GDM1 (cell line): ENCODE data around the gene RASAL2.
"Not testable (repeated sequence)": the region's sequence is repeated elsewhere in the genome, so short reads cannot be mapped to it uniquely, and the experiment has no call there.

Source experiments
- DNase-seq: peaks from one replicate; lab custom pipeline; 2025; lab: John Stamatoyannopoulos, UW

The RASAL2 gene

GRCh38 chr1:178345807-178346206 is 251.9 kb downstream of the RASAL2 start:
- no peak for DNase-seq

GRCh38 chr1:178349801-178350200 is 255.9 kb downstream of the RASAL2 start:
- no peak for DNase-seq

DNA sequence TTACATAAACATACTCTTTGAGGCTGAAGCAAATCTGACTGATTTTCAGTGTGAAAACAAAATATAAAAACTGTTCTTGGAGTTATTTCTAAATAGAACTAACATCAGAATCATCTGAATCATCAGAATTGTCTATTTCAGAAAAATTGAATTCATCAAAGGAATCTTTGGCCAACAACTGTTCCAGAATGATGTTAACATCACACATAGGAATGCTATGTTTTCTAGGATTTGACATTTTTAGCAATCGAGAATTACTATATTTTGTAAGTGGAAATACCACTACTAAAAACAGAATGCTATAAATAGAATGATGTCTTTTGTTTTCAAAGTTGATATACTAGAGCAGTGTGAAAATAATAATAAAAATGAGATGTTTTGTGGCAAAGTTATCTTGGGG is 258.0 kb downstream of the RASAL2 start:
- not testable (repeated sequence) for DNase-seq

GRCh38 chr1:178352790-178353416 is 259.0 kb downstream of the RASAL2 start:
- no peak for DNase-seq

DNA sequence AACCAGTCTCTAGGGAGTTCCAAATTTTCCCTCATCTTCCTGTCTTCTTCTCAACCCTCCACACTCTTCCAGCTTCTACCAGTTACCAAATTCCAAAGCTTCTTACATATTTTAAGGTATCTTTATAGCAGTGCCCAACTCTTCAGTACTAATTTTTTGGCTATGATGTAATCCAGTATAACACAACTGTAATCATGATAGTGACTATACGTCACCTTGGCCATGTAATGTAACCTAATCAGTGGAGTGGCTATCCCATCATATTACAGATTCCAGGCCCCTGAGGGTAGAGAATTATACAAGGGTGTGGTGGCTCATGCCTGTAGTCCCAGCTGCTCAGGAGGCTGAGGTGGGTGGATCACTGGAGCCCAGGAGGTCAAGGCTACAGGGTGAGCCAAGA is 259.6 kb downstream of the RASAL2 start:
- no peak for DNase-seq

- DNase-seq = no peak
Observed at GRCh38 chr1:178354816-178355215, 260.9 kb downstream of the RASAL2 start.

GRCh38 chr1:178356299-178356698 is 262.4 kb downstream of the RASAL2 start:
- no peak for DNase-seq

- DNase-seq = no peak
Observed at GRCh38 chr1:178358456-178358855, 264.6 kb downstream of the RASAL2 start.

- no peak for DNase-seq
Observed at GRCh38 chr1:178360421-178360820, 266.5 kb downstream of the RASAL2 start.

- DNase-seq = no peak
Observed at GRCh38 chr1:178361847-178362246, 267.9 kb downstream of the RASAL2 start.

DNA sequence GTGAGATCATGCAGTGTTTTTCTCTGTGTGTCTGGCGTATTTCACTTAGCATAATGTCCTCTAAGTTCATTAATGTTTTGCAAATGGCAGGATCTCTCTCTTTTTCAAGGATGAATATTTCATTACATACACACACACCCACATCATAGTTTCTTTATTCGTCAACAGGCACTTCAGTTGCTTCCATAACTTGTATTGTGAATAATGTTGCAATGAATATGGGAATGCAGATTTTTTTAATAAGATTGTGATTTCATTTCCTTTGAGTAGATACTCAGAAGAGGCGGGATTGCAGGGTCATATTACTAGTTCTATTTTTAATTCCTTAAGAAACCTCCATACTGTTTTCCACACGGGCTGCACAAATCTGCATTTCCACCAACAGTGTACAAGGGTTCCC is 268.8 kb downstream of the RASAL2 start:
- no peak for DNase-seq

GRCh38 chr1:178364782-178365181 is 270.9 kb downstream of the RASAL2 start:
- no peak for DNase-seq

- no peak for DNase-seq
Observed at GRCh38 chr1:178367151-178367550, 273.2 kb downstream of the RASAL2 start.

DNA sequence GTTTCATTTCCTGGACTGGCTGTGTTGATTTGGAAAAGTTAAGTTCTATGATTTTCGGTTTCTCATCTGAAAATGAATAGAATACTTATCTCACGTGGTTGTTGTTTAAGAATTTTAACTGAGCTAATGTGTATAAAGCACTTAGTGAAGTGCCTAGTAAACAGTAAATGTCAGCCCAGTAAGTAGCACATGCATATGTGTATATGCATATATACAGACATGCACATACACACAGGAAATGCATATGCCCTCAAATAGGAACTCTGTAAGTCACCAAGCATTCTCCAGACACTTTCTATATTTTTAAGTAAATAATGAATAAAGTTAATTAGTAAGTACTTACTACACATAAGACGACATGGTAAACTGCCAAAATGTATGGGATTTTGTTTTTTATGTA is 274.3 kb downstream of the RASAL2 start:
- DNase-seq = no peak

- no peak for DNase-seq
Observed at GRCh38 chr1:178371235-178371634, 277.3 kb downstream of the RASAL2 start.

DNA sequence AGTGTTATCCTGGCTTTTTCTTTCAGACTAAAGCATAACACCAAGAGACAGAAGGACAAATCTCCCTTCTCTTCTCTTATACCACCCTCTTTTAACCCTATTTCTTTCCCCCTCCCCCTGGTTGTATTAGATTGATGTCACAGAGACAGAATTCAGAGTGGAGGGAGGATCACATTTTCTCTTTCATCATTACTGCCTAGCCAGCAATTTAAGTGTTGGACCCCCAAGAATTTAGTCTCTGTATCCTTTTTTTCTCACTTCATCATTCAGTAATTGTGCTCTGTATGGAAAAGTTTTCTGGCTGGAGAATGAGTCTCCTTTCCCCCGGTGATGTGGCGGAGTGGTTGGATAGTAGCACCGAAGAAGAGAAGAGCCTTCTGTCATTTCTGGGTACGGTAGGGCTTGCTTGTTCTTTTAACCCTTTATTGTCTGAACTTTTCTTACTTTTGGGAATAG is 278.1 kb downstream of the RASAL2 start:
- no peak for DNase-seq

DNA sequence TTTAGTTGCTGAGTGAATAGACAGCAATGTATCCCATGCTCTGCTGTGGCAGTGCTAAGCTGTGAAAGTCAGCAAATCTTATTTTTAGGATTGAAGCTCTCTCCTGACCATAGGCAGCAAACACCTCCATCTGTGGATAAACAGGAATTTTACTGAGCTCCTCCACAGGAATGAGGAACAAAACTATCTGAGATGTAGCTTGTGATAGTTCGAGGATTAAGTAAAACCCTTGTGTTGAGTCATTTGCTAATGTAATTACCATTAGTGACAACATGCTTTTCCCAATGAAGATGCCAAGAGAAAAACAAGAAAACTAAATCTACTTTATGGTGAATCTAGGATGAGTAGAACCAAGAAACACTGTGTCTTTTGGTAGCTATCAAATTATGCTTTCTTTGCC is 280.1 kb downstream of the RASAL2 start:
- no peak for DNase-seq

GRCh38 chr1:178376008-178376407 is 282.1 kb downstream of the RASAL2 start:
- DNase-seq = no peak

GRCh38 chr1:178379807-178380206 is 285.9 kb downstream of the RASAL2 start:
- DNase-seq = no peak

DNA sequence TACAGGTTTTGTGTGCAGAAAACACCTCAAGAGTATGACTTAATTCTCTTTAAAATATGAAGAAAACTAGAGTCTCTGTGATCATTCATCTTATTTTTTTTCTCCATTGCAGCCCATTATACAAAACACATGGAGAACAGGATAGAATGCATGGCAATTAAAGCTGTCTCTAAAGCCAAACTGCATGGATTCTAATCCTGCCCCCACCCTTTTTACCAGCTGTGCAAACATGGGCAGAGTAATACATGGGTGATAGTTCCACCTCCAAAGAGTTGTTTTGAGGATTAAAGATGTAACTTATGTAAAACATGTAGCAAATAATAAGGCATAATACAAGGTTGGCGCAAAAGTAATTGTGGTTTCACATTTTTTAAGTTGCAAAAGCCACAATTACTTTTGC is 288.5 kb downstream of the RASAL2 start:
- DNase-seq = no peak

DNA sequence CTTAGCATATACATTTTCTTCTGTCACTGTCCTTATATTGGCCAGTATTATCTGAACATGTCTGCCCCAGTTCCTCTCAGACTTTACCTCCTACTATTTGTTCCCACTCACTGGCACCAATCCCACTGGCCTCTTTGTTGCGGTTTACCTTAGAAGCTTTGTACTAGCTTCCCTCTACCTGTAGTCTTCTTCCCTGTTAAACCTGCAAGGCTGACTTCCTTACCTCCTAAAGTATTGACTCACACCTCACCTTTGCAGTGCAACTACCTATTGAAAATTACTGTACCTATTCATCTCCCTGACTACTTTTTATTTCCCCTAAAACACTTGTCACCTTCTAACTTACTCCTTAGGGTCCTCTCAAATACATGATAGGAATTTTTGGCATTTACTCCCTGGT is 291.8 kb downstream of the RASAL2 start:
- no peak for DNase-seq

- no peak for DNase-seq
Observed at GRCh38 chr1:178388418-178389145, 294.7 kb downstream of the RASAL2 start.

GRCh38 chr1:178389441-178389840 is 295.5 kb downstream of the RASAL2 start:
- no peak for DNase-seq

DNA sequence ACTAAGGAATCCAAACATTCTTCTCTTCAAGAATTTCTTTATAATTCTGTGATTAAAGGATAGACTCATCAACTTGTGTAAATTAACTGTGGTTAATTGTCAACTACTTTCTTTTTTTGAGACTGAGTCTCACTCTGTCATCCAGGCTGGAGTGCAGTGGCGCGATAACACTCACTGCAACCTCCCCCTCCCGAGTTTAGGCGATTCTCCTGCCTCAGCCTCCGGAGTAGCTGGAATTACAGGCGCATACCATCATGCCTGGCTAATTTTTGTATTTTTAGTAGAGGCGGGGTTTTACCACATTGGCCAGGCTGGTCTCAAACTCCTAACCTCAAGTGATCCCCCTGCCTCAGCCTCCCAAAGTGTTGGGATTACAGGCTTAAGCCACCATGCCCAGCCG is 296.4 kb downstream of the RASAL2 start:
- DNase-seq = not testable (repeated sequence)
